Loucy (cell line): Measurements from ENCODE around the gene PDE9A.
"Not testable (repeated sequence)": the region's sequence is repeated elsewhere in the genome, so short reads cannot be mapped to it uniquely, and the experiment has no call there.

Experiments used
- H2AFZ ChIP-seq: fragments of 200-600 bp; sonication (generic); 2 replicates; pipeline ENCODE4 v1.6.0; 2016; ENCODE audit warnings: antibody characterized with exemption, mild to moderate bottlenecking, low read length, moderate library complexity
- H3F3A ChIP-seq: fragments of 200-600 bp; 2 replicates; pipeline ENCODE4 v1.6.0; 2016; ENCODE audit warnings: antibody characterized with exemption, low read depth, mild to moderate bottlenecking
- H3K27me3 ChIP-seq: fragments of 200-600 bp; sonication (generic); 2 replicates; pipeline ENCODE4 v1.6.1; 2014; ENCODE audit warnings: low read length, mild to moderate bottlenecking; ENCODE audit not compliant: insufficient read depth, poor library complexity, severe bottlenecking
- H3K36me3 ChIP-seq: fragments of 200-600 bp; sonication (generic); 2 replicates; pipeline ENCODE4 v1.6.1; 2016; ENCODE audit warnings: low read length; ENCODE audit not compliant: insufficient read depth
- H3K4me1 ChIP-seq: fragments of 200-600 bp; sonication (generic); 2 replicates; pipeline ENCODE4 v1.5.1; 2014; ENCODE audit warnings: low read length, mild to moderate bottlenecking; ENCODE audit not compliant: insufficient read depth, poor library complexity, severe bottlenecking
- H3K4me2 ChIP-seq: fragments of 200-600 bp; sonication (generic); 2 replicates; pipeline ENCODE4 v1.6.0; 2014; ENCODE audit warnings: antibody characterized with exemption, low read length, low read depth, mild to moderate bottlenecking; ENCODE audit not compliant: poor library complexity, severe bottlenecking
- H3K4me3 ChIP-seq: fragments of 200-600 bp; sonication (generic); 2 replicates; pipeline ENCODE4 v1.5.1; 2014; ENCODE audit warnings: low read length, mild to moderate bottlenecking, mixed read lengths; ENCODE audit not compliant: poor library complexity, severe bottlenecking
- H3K79me2 ChIP-seq: fragments of 200-600 bp; sonication (generic); 2 replicates; pipeline ENCODE4 v1.6.1; 2014; ENCODE audit warnings: low read length; ENCODE audit not compliant: insufficient read depth
- H3K9ac ChIP-seq: fragments of 200-600 bp; sonication (generic); 2 replicates; pipeline ENCODE4 v1.6.0; 2014; ENCODE audit warnings: mild to moderate bottlenecking, low read depth, low read length, moderate library complexity; ENCODE audit not compliant: poor library complexity, severe bottlenecking
- H3K9me2 ChIP-seq: fragments of 200-600 bp; sonication (generic); replicated peaks from 2 replicates; pipeline ENCODE4 v1.6.1; 2016; ENCODE audit warnings: low read depth, low read length, mixed read lengths
- H3K9me3 ChIP-seq: fragments of 200-600 bp; sonication (generic); 2 replicates; pipeline ENCODE4 v1.6.1; 2014; ENCODE audit warnings: mild to moderate bottlenecking, antibody characterized with exemption, low read length, low read depth; ENCODE audit not compliant: insufficient read depth
- H4K20me1 ChIP-seq: fragments of 200-600 bp; sonication (generic); 2 replicates; pipeline ENCODE4 v1.6.0; 2014; ENCODE audit warnings: antibody characterized with exemption, low read length, mild to moderate bottlenecking; ENCODE audit not compliant: insufficient read depth, poor library complexity, severe bottlenecking
- CTCF ChIP-seq: fragments of 200-600 bp; sonication (generic); conservative IDR thresholded peaks from 2 replicates; pipeline ENCODE4 v1.5.1; 2014; ENCODE audit warnings: mild to moderate bottlenecking, antibody characterized with exemption, low read length
- EZH2phosphoT487 ChIP-seq: fragments of 200-600 bp; IDR thresholded peaks from 2 replicates; pipeline ENCODE4 v1.6.1; 2018; ENCODE audit warnings: antibody characterized with exemption, mild to moderate bottlenecking, moderate library complexity, borderline replicate concordance

The PDE9A gene

GRCh38 chr21:42627527-42628289, 25.7 kb upstream of the PDE9A start:
- H3K27me3 ChIP-seq = no peaks in the 10 kb centered on the region
- peaks cover 9% of the 10 kb centered on the region for H3K4me1 ChIP-seq
- no peaks in the 10 kb centered on the region for H3K9me2 ChIP-seq
- H3K9me3 ChIP-seq = no peaks in the 10 kb centered on the region
- no peaks in the 10 kb centered on the region for H4K20me1 ChIP-seq
- no peaks in the 10 kb centered on the region for H3F3A ChIP-seq
- no peak overlapping the region for H3K9ac ChIP-seq
- H3K36me3 ChIP-seq = no peaks in the 10 kb centered on the region
- no peak overlapping the region for H2AFZ ChIP-seq
- no peaks in the 10 kb centered on the region for H3K79me2 ChIP-seq
- TF ChIP-seq EZH2phosphoT487 = no peak
- no peak for TF ChIP-seq CTCF
- H3K4me3 ChIP-seq = no peak overlapping the region
- no peak overlapping the region for H3K4me2 ChIP-seq

- H3K9me2 ChIP-seq = not testable (repeated sequence)
Measured at GRCh38 chr21:42628466-42629061, 24.9 kb upstream of the PDE9A start.

GRCh38 chr21:42629933-42630589, 23.4 kb upstream of the PDE9A start:
- H3K4me3 ChIP-seq = no peak overlapping the region
- H3K79me2 ChIP-seq = no peaks in the 10 kb centered on the region
- no peak overlapping the region for H3K9ac ChIP-seq
- no peaks in the 10 kb centered on the region for H3K27me3 ChIP-seq
- H3K9me3 ChIP-seq = no peaks in the 10 kb centered on the region
- H3K9me2 ChIP-seq = no peaks in the 10 kb centered on the region
- peaks cover 8% of the 10 kb centered on the region for H3K4me1 ChIP-seq
- H3K4me2 ChIP-seq = no peak overlapping the region
- no peaks in the 10 kb centered on the region for H3F3A ChIP-seq
- no peaks in the 10 kb centered on the region for H3K36me3 ChIP-seq
- no peaks in the 10 kb centered on the region for H4K20me1 ChIP-seq
- H2AFZ ChIP-seq = no peak overlapping the region
- TF ChIP-seq EZH2phosphoT487 (no peak), CTCF (no peak)

More at GRCh38 chr21:42628466-42629061, 24.9 kb upstream of the PDE9A start:
- not testable (repeated sequence) for H4K20me1 ChIP-seq, H3K9ac ChIP-seq, H2AFZ ChIP-seq, H3K4me2 ChIP-seq, H3K9me3 ChIP-seq, H3K4me3 ChIP-seq, H3K79me2 ChIP-seq, H3K4me1 ChIP-seq, H3K36me3 ChIP-seq, H3K27me3 ChIP-seq, H3F3A ChIP-seq
